AG09319 (cell line): ENCODE results near the gene NMRK2.

ENCODE experiments used
- DNase-seq: peaks from one replicate; pipeline ENCODE4 v3.0.0-alpha.2; 2010; ENCODE audit warnings: low read depth; ENCODE audit errors: extremely low read depth
- TF ChIP-seq, protein P1 (sequence below): IDR thresholded peaks from 2 replicates; pipeline ENCODE4 v1.5.1; 2011; ENCODE audit warnings: low read depth, mild to moderate bottlenecking, inconsistent platforms, low read length, moderate library complexity

Gene NMRK2

DNA sequence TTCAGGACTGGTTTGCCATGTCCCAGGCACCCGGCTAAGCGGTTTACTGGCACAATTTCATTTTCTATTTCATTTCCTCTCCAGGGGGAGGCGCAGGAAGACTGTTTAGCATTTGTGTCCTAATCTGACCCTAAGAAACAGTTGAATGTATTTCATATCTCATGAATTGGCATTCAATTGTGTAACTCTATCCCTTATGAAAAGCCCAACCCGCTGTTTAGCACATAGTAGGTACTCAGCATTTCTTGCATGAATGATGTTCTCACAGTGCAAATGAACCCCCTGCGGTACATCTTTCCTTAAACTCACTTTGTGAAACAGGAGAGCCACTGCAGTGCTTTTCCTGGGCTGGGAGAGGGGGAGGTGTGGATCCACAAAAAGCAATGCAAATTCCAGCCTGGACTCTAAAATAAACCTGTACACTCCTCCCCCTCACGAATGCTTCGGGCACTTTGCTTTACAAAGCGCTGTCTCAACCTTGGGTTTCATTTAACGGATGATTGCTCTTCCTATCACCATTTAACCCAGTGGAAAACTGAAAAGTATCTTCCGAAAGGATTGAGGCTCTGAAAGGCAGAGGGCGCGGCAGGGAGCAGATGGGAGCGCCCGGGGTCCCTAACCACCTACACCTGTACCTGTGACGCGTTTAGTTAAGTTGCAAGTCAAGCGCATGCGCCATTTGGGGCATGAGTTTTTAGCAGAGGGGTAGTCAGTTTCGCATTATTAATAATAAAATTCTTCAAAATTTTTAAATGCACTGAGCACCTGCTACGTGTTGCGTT lies 53.6 kb downstream of the NMRK2 start:
- TF ChIP-seq, protein P1, sequence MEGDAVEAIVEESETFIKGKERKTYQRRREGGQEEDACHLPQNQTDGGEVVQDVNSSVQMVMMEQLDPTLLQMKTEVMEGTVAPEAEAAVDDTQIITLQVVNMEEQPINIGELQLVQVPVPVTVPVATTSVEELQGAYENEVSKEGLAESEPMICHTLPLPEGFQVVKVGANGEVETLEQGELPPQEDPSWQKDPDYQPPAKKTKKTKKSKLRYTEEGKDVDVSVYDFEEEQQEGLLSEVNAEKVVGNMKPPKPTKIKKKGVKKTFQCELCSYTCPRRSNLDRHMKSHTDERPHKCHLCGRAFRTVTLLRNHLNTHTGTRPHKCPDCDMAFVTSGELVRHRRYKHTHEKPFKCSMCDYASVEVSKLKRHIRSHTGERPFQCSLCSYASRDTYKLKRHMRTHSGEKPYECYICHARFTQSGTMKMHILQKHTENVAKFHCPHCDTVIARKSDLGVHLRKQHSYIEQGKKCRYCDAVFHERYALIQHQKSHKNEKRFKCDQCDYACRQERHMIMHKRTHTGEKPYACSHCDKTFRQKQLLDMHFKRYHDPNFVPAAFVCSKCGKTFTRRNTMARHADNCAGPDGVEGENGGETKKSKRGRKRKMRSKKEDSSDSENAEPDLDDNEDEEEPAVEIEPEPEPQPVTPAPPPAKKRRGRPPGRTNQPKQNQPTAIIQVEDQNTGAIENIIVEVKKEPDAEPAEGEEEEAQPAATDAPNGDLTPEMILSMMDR: peak; percentile 63
- DNase-seq: no peak

DNA sequence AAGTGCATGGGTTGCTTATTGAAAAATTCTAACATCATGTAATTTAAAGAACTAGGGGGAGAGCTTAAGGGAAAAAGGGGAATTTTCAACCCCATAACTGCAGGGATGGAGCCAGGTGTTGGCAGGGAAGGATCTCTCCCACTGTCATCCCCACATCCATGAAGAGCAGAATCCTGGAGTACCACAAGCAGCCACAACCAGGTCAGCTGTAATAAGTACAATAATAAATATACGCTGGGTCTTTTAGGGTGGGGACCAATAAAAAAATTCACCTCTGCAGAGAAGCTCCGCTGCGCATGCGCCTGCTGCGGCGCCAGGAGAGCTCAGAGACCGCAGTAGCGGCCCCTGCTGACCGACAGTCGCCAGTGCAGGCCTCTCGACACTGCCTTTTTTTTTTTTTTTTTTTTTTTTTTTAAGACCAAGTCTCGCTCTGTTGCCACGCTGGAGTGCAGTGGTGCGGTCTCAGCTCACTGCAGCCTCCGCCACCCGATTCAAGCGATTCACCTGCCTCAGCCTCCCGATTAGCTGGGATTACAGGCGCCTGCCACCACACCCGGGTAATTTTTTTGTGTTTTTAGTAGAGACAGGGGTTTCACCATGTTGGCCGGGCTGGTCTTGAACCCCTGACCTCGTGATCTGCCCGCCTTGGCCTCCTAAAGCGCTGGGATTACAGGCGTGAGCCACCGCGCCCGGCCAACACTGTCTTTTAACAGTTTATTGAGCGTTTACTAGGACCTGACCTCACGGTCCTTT lies 54.9 kb downstream of the NMRK2 start:
- DNase-seq: peak; percentile 53
- TF ChIP-seq, protein P1: peak; percentile 87

DNA sequence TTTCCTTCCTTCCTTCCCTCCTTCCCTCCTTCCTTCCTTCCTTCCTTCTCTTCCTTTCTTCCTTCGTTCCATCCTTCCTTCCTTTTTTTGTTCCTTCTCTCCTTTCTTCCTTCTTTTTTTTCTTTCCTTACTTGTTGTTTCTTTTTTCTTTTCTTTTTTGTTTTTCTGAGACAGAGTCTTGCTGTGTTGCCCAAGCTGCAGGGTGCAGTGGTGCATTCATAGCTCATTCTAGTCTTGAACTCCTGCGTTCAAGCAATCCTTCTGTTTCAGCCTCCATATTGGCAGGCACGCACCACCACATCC lies 57.9 kb downstream of the NMRK2 start:
- DNase-seq: no peak
- TF ChIP-seq, protein P1: no peak
